LNCAP (cell line): ENCODE results near the gene GRAMD1C.
A peak's percentile ranks its signal among the peaks of the same experiment; 100 is the strongest.

ENCODE experiments used
- TF ChIP-seq, protein P1 (sequence below): fragments of 450-650 bp; IDR thresholded peaks from 2 replicates; pipeline ENCODE4 v1.5.1; 2017; ENCODE audit warnings: mild to moderate bottlenecking

The GRAMD1C gene

DNA sequence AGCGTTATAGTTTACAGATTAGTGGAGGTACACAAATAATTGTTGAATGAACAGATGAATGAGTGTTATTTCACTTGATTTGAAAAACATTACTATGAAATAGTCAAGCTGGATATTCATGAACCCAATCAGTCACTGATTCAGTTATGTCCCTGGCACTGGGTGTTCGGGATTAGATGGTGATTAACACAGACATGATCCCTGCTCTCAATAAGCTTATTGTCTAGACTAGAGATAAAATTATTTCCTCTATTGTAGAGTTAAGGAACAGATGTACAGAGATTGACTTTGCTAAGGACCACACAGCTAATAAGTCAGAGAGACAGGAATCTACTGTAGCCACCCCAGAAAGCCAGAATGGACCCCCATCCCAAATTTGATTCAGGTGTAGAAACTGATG is 963 bp downstream of the GRAMD1C start:
- TF ChIP-seq, protein P1, sequence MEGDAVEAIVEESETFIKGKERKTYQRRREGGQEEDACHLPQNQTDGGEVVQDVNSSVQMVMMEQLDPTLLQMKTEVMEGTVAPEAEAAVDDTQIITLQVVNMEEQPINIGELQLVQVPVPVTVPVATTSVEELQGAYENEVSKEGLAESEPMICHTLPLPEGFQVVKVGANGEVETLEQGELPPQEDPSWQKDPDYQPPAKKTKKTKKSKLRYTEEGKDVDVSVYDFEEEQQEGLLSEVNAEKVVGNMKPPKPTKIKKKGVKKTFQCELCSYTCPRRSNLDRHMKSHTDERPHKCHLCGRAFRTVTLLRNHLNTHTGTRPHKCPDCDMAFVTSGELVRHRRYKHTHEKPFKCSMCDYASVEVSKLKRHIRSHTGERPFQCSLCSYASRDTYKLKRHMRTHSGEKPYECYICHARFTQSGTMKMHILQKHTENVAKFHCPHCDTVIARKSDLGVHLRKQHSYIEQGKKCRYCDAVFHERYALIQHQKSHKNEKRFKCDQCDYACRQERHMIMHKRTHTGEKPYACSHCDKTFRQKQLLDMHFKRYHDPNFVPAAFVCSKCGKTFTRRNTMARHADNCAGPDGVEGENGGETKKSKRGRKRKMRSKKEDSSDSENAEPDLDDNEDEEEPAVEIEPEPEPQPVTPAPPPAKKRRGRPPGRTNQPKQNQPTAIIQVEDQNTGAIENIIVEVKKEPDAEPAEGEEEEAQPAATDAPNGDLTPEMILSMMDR: no peak

GRCh38 chr3:113844622-113845222 is 6.1 kb downstream of the GRAMD1C start:
- TF ChIP-seq, protein P1: peak; percentile 78

DNA sequence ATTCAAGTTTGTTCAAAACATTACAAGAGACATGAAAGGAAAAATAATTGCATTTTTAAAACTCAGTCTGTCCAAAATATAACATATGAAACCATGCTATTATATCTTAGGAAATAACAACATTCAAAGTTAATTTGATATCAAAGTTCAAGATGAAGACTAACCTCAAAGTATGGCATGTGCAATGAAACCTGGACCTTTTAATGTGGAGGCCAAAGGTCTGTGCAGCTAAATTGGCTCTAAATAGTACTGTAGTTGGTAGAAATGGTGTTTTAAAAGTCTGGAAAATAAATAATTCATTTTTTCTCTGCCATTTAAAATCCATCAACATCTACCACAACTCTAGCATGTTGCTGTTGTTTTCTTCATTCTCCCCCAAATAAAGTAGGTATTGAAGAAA is 8.7 kb downstream of the GRAMD1C start:
- TF ChIP-seq, protein P1: no peak

DNA sequence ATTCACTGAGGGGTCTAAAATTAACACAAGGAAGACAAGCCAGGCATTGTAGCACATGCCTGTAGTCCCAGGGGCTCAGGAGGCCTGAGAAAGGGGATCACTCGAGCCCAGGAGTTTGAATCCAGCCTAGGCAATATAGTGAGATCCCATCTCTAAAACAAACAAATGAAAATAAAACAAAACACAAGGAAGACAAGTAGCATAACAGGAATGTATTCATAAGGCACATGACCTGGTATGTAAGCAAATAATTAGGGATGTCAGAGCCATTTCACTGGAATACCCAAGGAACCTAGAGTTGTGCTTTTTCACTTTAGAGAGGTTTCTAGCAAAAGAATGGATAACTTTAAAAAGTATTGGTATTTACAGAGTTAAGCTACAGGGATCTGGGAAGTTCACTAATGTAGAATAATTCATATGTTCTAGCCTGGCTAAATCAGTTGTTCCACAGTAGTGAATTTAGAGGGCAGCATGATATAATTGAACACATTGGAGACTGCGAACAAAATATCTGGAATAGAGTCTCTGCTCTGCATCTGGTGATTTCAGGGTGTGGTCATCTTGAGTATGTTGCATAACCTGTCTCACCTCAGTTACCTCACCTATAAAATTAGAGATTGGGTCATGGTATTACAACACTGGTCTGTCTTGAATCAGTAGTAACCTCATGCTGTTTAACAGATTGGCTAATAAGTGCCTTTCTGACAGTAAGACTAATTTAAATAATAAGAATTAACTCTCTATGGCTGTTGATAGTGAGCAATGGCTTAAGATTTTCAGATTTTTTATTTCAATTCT is 9.3 kb downstream of the GRAMD1C start:
- TF ChIP-seq, protein P1: no peak

DNA sequence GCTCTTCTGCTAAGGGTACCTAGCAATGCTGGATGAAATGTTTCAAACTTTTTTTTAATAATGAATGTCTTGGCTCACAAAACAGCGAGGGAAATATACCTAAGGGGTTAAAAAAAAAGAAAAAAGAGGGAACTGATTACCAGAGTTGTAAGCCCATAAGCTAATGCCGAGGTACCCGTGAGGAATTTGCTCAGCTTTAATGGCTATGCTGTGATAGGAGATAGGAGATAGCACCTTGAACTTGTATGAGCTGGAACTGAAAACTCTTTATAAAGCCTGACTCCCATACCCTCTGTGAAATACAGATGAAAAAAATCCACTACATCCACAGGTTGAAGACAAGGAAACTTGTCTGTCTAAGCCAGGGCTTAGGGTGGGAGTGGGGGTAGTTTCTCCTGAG is 13.9 kb downstream of the GRAMD1C start:
- TF ChIP-seq, protein P1: no peak

- TF ChIP-seq, protein P1: no peak
Observed at GRCh38 chr3:113867506-113867905, 28.9 kb downstream of the GRAMD1C start.

GRCh38 chr3:113873293-113873692 is 34.7 kb downstream of the GRAMD1C start:
- TF ChIP-seq, protein P1: no peak
